ENCODE results near the gene NCKAP5. TPM values are rescaled to one million over a fixed set of nuclear protein-coding genes. Genes with fewer than 3 reads are reported as not detected.

Gene NCKAP5
- polyA plus RNA-seq, 2 of the 4 experiments (the other 2 are of a cell fraction) = 3.0 to 4.1 TPM

DNA sequence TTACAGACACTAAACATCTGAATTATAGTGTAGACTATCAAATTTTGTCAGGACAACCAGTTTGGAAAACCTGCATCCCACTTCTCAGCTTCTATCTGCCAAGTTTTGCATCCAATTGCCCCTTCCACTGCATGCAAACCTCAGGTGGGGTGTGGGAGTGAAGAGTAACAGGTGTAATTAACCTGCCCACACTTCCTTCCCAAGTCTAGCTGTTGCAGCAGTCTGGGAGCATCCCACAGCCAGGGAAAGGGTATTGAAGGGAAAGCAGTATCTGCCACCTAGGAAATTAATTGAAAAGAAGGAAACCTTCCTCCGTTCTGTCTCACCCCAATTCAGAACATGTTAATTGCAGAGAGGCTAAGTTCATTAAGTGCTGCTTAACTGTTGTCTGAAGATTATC lies 189.9 kb downstream of the NCKAP5 start:
- DNase-seq (ENCODE audit: low read depth in 1 of 2, low spot score in 1 of 2) = no peak
- CTCF ChIA-PET = no interaction called here
- Histone ChIP-seq H3K4me2 (no peak overlapping the region), H3K4me3 (no peak overlapping the region), H3K27ac (no peak overlapping the region), H3K4me1 (peaks cover 17% of the 10 kb centered on the region), H3K9me3 (no peaks in the 10 kb centered on the region)
- no peak for TF ChIP-seq NFE2L2 (conservative IDR thresholded peaks at IDR 0.05; ENCODE audit: low read length)
- TF ChIP-seq, protein P1, sequence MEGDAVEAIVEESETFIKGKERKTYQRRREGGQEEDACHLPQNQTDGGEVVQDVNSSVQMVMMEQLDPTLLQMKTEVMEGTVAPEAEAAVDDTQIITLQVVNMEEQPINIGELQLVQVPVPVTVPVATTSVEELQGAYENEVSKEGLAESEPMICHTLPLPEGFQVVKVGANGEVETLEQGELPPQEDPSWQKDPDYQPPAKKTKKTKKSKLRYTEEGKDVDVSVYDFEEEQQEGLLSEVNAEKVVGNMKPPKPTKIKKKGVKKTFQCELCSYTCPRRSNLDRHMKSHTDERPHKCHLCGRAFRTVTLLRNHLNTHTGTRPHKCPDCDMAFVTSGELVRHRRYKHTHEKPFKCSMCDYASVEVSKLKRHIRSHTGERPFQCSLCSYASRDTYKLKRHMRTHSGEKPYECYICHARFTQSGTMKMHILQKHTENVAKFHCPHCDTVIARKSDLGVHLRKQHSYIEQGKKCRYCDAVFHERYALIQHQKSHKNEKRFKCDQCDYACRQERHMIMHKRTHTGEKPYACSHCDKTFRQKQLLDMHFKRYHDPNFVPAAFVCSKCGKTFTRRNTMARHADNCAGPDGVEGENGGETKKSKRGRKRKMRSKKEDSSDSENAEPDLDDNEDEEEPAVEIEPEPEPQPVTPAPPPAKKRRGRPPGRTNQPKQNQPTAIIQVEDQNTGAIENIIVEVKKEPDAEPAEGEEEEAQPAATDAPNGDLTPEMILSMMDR (IDR thresholded peaks at IDR 0.05) = no peak
- no peak for TF ChIP-seq MYC (IDR thresholded peaks at IDR 0.05; ENCODE audit: borderline replicate concordance, low read length)
- TF ChIP-seq, protein P2, sequence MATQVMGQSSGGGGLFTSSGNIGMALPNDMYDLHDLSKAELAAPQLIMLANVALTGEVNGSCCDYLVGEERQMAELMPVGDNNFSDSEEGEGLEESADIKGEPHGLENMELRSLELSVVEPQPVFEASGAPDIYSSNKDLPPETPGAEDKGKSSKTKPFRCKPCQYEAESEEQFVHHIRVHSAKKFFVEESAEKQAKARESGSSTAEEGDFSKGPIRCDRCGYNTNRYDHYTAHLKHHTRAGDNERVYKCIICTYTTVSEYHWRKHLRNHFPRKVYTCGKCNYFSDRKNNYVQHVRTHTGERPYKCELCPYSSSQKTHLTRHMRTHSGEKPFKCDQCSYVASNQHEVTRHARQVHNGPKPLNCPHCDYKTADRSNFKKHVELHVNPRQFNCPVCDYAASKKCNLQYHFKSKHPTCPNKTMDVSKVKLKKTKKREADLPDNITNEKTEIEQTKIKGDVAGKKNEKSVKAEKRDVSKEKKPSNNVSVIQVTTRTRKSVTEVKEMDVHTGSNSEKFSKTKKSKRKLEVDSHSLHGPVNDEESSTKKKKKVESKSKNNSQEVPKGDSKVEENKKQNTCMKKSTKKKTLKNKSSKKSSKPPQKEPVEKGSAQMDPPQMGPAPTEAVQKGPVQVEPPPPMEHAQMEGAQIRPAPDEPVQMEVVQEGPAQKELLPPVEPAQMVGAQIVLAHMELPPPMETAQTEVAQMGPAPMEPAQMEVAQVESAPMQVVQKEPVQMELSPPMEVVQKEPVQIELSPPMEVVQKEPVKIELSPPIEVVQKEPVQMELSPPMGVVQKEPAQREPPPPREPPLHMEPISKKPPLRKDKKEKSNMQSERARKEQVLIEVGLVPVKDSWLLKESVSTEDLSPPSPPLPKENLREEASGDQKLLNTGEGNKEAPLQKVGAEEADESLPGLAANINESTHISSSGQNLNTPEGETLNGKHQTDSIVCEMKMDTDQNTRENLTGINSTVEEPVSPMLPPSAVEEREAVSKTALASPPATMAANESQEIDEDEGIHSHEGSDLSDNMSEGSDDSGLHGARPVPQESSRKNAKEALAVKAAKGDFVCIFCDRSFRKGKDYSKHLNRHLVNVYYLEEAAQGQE (IDR thresholded peaks at IDR 0.05) = no peak
- no peak for TF ChIP-seq HOXB5 (CRISPR knock-in tag; IDR thresholded peaks at IDR 0.05)
- TF ChIP-seq NPAS2 (CRISPR knock-in tag; IDR thresholded peaks at IDR 0.05; ENCODE audit: borderline replicate concordance) = no peak
- TF ChIP-seq, protein P3, sequence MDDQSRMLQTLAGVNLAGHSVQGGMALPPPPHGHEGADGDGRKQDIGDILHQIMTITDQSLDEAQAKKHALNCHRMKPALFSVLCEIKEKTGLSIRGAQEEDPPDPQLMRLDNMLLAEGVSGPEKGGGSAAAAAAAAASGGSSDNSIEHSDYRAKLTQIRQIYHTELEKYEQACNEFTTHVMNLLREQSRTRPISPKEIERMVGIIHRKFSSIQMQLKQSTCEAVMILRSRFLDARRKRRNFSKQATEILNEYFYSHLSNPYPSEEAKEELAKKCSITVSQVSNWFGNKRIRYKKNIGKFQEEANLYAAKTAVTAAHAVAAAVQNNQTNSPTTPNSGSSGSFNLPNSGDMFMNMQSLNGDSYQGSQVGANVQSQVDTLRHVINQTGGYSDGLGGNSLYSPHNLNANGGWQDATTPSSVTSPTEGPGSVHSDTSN (IDR thresholded peaks at IDR 0.05) = no peak
- TF ChIP-seq, protein P4, sequence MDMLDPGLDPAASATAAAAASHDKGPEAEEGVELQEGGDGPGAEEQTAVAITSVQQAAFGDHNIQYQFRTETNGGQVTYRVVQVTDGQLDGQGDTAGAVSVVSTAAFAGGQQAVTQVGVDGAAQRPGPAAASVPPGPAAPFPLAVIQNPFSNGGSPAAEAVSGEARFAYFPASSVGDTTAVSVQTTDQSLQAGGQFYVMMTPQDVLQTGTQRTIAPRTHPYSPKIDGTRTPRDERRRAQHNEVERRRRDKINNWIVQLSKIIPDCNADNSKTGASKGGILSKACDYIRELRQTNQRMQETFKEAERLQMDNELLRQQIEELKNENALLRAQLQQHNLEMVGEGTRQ (IDR thresholded peaks at IDR 0.05) = no peak
- no peak for TF ChIP-seq RFX5 (IDR thresholded peaks at IDR 0.05)
- no peak for TF ChIP-seq TP53 (CRISPR knock-in tag; IDR thresholded peaks at IDR 0.05)
- TF ChIP-seq, protein P5, sequence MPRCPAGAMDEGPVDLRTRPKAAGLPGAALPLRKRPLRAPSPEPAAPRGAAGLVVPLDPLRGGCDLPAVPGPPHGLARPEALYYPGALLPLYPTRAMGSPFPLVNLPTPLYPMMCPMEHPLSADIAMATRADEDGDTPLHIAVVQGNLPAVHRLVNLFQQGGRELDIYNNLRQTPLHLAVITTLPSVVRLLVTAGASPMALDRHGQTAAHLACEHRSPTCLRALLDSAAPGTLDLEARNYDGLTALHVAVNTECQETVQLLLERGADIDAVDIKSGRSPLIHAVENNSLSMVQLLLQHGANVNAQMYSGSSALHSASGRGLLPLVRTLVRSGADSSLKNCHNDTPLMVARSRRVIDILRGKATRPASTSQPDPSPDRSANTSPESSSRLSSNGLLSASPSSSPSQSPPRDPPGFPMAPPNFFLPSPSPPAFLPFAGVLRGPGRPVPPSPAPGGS (IDR thresholded peaks at IDR 0.05) = no peak
- no peak for TF ChIP-seq HEYL (CRISPR knock-in tag; IDR thresholded peaks at IDR 0.05)
- no peak for TF ChIP-seq CHD2 (IDR thresholded peaks at IDR 0.05; ENCODE audit: low read length, partially characterized antibody)
- no peak for TF ChIP-seq ZFP36 (IDR thresholded peaks at IDR 0.05; ENCODE audit: borderline replicate concordance, partially characterized antibody)
- no peak for TF ChIP-seq POLR2AphosphoS2 (conservative IDR thresholded peaks at IDR 0.05; ENCODE audit: low read length)
- TF ChIP-seq RCOR1 (IDR thresholded peaks at IDR 0.05; ENCODE audit: low read depth, low read length) = no peak
- TF ChIP-seq ESRRA (IDR thresholded peaks at IDR 0.05; ENCODE audit: borderline replicate concordance, low read length) = no peak
- no peak for TF ChIP-seq FOXS1 (CRISPR knock-in tag; IDR thresholded peaks at IDR 0.05)
- ATAC-seq = no peak
- POLR2A ChIA-PET = no interaction called here
- WGBS (ENCODE audit: missing lambda C conversion rate) = 75% methylated on average over 1 of the region's 1 CpG
- FAIRE-seq = no peak

DNA sequence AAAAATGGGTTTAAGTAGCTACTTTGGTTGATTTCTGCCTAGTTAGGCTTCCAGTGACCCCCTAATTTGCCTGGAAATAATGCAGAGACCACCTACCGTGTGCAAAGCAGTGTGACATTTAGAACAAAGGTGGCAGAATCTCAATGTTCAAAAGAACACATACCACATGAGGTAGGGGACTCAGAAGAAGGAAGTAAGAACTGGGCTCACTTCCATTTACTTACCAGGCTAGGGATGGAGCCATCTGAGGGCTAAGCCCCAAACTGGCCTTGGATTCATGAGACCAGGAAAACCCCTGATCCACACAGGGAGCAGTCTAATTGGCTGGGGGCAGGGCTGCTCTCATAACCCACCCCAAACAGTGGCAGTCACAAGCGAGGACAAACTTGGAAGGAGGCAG lies 190.7 kb downstream of the NCKAP5 start:
- ChIA-PET POLR2A (no interaction called here), CTCF (no interaction called here)
- 29% methylated on average over 2 of the region's 2 CpGs for WGBS (ENCODE audit: missing lambda C conversion rate)
- H3K4me3 ChIP-seq = no peak overlapping the region
- H3K4me2 ChIP-seq = no peak overlapping the region
- FAIRE-seq = no peak
- H3K27ac ChIP-seq = peak overlapping the region in 1 of 2 experiments; percentile 58; a peak in 2 of 6 replicates
- ATAC-seq = no peak
- no peaks in the 10 kb centered on the region for H3K9me3 ChIP-seq
- peaks cover 17% of the 10 kb centered on the region for H3K4me1 ChIP-seq
- DNase-seq (ENCODE audit: low read depth in 1 of 2, low spot score in 1 of 2) = no peak
- TF ChIP-seq ZC3H11A (IDR thresholded peaks at IDR 0.05) = no peak
- TF ChIP-seq EHF (CRISPR knock-in tag; IDR thresholded peaks at IDR 0.05) = no peak
- no peak for TF ChIP-seq FOXS1 (CRISPR knock-in tag; IDR thresholded peaks at IDR 0.05)
- TF ChIP-seq ZNF302 (CRISPR knock-in tag; IDR thresholded peaks at IDR 0.05) = no peak
- TF ChIP-seq TFCP2L1 (CRISPR knock-in tag; IDR thresholded peaks at IDR 0.05) = no peak
- TF ChIP-seq, protein P6, sequence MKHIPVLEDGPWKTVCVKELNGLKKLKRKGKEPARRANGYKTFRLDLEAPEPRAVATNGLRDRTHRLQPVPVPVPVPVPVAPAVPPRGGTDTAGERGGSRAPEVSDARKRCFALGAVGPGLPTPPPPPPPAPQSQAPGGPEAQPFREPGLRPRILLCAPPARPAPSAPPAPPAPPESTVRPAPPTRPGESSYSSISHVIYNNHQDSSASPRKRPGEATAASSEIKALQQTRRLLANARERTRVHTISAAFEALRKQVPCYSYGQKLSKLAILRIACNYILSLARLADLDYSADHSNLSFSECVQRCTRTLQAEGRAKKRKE (CRISPR knock-in tag; IDR thresholded peaks at IDR 0.05; ENCODE audit: low read depth) = no peak
- TF ChIP-seq POLR2AphosphoS2 (conservative IDR thresholded peaks at IDR 0.05; ENCODE audit: low read length) = no peak
- no peak for TF ChIP-seq CEBPB (IDR thresholded peaks at IDR 0.05)
- TF ChIP-seq POLR2A (IDR thresholded peaks at IDR 0.05; ENCODE audit: low read length) = no peak
- TF ChIP-seq CBX8 (IDR thresholded peaks at IDR 0.05) = no peak
- no peak for TF ChIP-seq CHD4 (IDR thresholded peaks at IDR 0.05; ENCODE audit: borderline replicate concordance)
- no peak for TF ChIP-seq NPAS2 (CRISPR knock-in tag; IDR thresholded peaks at IDR 0.05; ENCODE audit: borderline replicate concordance)
- TF ChIP-seq, protein P3 (IDR thresholded peaks at IDR 0.05) = no peak
- TF ChIP-seq ESRRA (IDR thresholded peaks at IDR 0.05; ENCODE audit: borderline replicate concordance, low read length) = no peak
- no peak for TF ChIP-seq JUN (IDR thresholded peaks at IDR 0.05)
- no peak for TF ChIP-seq JUNB (IDR thresholded peaks at IDR 0.05)

Data from A549 (cell line).